Keratinocyte (primary cell): Measurements from ENCODE around the gene KCNE4. TPM values are rescaled to one million over a fixed set of nuclear protein-coding genes. Genes with fewer than 3 reads are reported as not detected.

Source experiments
- DNase-seq: peaks from one replicate; pipeline ENCODE4 v3.0.0-alpha.2; 2011; ENCODE audit warnings: low read depth, missing footprints, low spot score
- FAIRE-seq: peaks from 2 replicates; lab custom pipeline; 2011; peaks lifted over from hg19 to GRCh38; lab: Jason Lieb, UNC
- H2AFZ ChIP-seq: 2 replicates; pipeline ENCODE4 v1.6.0; 2012; ENCODE audit warnings: low read length, control low read depth, inconsistent platforms; ENCODE audit not compliant: control insufficient read depth
- H3K27ac ChIP-seq: 2 replicates; pipeline ENCODE4 v1.5.1; 2011; ENCODE audit warnings: low read length; ENCODE audit not compliant: control insufficient read depth, insufficient read depth
- H3K27me3 ChIP-seq: 3 replicates; pipeline ENCODE4 v1.6.0; 2011; ENCODE audit warnings: low read length; ENCODE audit not compliant: control insufficient read depth, insufficient read depth; ENCODE audit errors: extremely low read depth
- H3K36me3 ChIP-seq, 2 experiments: 2 replicates in 1 of 2; 3 replicates in 1 of 2; pipeline ENCODE4 v1.5.1; 2011; ENCODE audit warnings: low read length in 2 of 2, mild to moderate bottlenecking in 1 of 2; ENCODE audit not compliant: control insufficient read depth in 2 of 2, insufficient read depth in 2 of 2; ENCODE audit errors: extremely low read depth in 1 of 2
- H3K4me1 ChIP-seq: 3 replicates; pipeline ENCODE4 v1.5.1; 2011; ENCODE audit warnings: low read length; ENCODE audit not compliant: control insufficient read depth, insufficient read depth; ENCODE audit errors: extremely low read depth
- H3K4me2 ChIP-seq: 3 replicates; pipeline ENCODE4 v1.6.0; 2011; ENCODE audit warnings: low read depth, low read length; ENCODE audit not compliant: control insufficient read depth, insufficient read depth; ENCODE audit errors: extremely low read depth
- H3K4me3 ChIP-seq, 3 experiments: fragments of 200-600 bp in 1 of 3; sonication (generic) in 1 of 3; 2 replicates in 2 of 3; 3 replicates in 1 of 3; pipeline ENCODE4 v1.5.1; 2011 to 2016; ENCODE audit warnings: low read length in 3 of 3, mild to moderate bottlenecking in 3 of 3, control low read depth in 2 of 3, inconsistent platforms in 1 of 3, low read depth in 1 of 3, mixed read lengths in 1 of 3, mixed run types in 1 of 3, moderate library complexity in 1 of 3; ENCODE audit not compliant: control insufficient read depth in 2 of 3, insufficient read depth in 2 of 3; ENCODE audit errors: extremely low read depth in 1 of 3
- H3K79me2 ChIP-seq: 2 replicates; pipeline ENCODE4 v1.6.0; 2012; ENCODE audit warnings: low read length; ENCODE audit not compliant: control insufficient read depth, insufficient read depth
- H3K9ac ChIP-seq: 3 replicates; pipeline ENCODE4 v1.6.0; 2011; ENCODE audit warnings: low read length; ENCODE audit not compliant: control insufficient read depth, insufficient read depth; ENCODE audit errors: extremely low read depth
- H3K9me1 ChIP-seq: 3 replicates; pipeline ENCODE4 v1.6.0; 2011; ENCODE audit warnings: low read length; ENCODE audit not compliant: control insufficient read depth, insufficient read depth; ENCODE audit errors: extremely low read depth
- H3K9me3 ChIP-seq: 2 replicates; pipeline ENCODE4 v1.5.1; 2012; ENCODE audit warnings: low read depth, low read length; ENCODE audit not compliant: control insufficient read depth
- H4K20me1 ChIP-seq: 3 replicates; pipeline ENCODE4 v1.6.0; 2011; ENCODE audit warnings: low read length; ENCODE audit not compliant: control insufficient read depth, insufficient read depth; ENCODE audit errors: extremely low read depth
- CTCF ChIP-seq, 3 experiments: IDR thresholded peaks in 1 of 3; conservative IDR thresholded peaks in 1 of 3; optimal IDR thresholded peaks in 1 of 3; 2 replicates in 2 of 3; 3 replicates in 1 of 3; pipeline versions ENCODE3 to v1.5.1; 2011; ENCODE audit warnings: low read length in 3 of 3, mild to moderate bottlenecking in 3 of 3, moderate library complexity in 2 of 3, control low read depth in 1 of 3, inconsistent platforms in 1 of 3; ENCODE audit not compliant: insufficient read depth in 2 of 3; ENCODE audit errors: extremely low read depth in 1 of 3
- EZH2 ChIP-seq: IDR thresholded peaks from one replicate; pipeline ENCODE4 v1.6.1; 2012; ENCODE audit warnings: inconsistent platforms, mild to moderate bottlenecking, low read length, moderate library complexity
- dilution Hi-C: fragments of 300-500 bp; cut with MboI; formaldehyde crosslinking; loops from one replicate; pipeline ENCODE4 v1.7.0; 2020; ENCODE audit warnings: low sequenced_read_pairs; ENCODE audit not compliant: extremely low pct_ligation_motif_present
- polyA plus RNA-seq, 5 experiments: library from polyadenylated mRNA; depleted of rRNA in 3 of 5; stranded (reverse) in 3 of 5; stranded (forward) in 1 of 5; unstranded in 1 of 5; fragments of >200 nt; gene quantifications; 1 replicate in 1 of 5; 2 replicates in 3 of 5; 3 replicates in 1 of 5; pipeline versions ENCODE4 v1.2.1 to v1.2.3, GENCODE V29; 2011 to 2012; ENCODE audit warnings: missing spikeins in 2 of 5, low read depth in 1 of 5, low replicate concordance in 1 of 5

KCNE4 gene
- polyA plus RNA-seq, 1 donor (not counting 4 experiments of a cell fraction or from before 2014, with no cell fraction given): 0.13 TPM

DNA sequence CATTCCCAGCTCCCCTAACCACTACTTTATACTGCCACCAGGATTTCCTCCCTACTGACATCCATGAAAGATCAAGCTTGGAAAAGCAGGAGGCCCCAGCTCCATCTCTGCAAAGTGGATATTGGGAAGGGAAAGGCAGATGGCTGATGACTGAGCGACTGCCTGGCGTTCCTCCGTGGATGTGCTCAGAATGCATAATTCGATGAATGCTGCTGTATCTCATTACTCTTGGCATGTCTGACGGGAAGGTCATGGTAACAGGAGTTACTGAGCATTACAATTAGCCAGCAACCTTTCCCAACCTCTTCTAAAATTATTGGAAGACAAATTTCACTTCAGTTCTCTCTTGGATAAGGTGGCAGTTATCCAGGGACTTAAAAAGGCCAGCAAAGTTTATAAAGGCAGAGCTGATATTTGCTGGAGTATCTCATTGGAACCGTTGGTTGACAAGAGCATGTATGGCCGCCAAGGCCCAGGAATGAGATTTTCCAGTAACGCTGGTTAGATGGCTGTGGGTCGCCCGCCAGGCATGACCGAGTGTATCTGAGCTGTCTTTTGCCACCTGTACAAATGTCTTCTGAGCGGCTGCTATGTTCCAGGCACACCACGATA, 34.5 kb downstream of the KCNE4 start:
- Histone ChIP-seq H3K4me2 (no peak overlapping the region), H3K36me3 (no peaks in the 10 kb centered on the region), H3K4me3 (no peak overlapping the region), H3K27ac (no peak overlapping the region), H3K9me3 (no peaks in the 10 kb centered on the region), H4K20me1 (no peaks in the 10 kb centered on the region), H3K79me2 (no peaks in the 10 kb centered on the region), H3K4me1 (peaks cover 9% of the 10 kb centered on the region), H3K27me3 (no peaks in the 10 kb centered on the region), H3K9me1 (no peaks in the 10 kb centered on the region), H3K9ac (no peak overlapping the region), H2AFZ (no peak overlapping the region)
- FAIRE-seq (no peak), DNase-seq (no peak)
- dilution Hi-C loops: no loop called here
- no peak for TF ChIP-seq EZH2
- no peak for TF ChIP-seq CTCF (optimal IDR thresholded peaks at IDR 0.05 in 1 of 3, IDR thresholded peaks at IDR 0.05 in 1 of 3, conservative IDR thresholded peaks at IDR 0.05 in 1 of 3; ENCODE audit: extremely low read depth in 1 of 3, insufficient read depth in 2 of 3, low read length in 3 of 3)

DNA sequence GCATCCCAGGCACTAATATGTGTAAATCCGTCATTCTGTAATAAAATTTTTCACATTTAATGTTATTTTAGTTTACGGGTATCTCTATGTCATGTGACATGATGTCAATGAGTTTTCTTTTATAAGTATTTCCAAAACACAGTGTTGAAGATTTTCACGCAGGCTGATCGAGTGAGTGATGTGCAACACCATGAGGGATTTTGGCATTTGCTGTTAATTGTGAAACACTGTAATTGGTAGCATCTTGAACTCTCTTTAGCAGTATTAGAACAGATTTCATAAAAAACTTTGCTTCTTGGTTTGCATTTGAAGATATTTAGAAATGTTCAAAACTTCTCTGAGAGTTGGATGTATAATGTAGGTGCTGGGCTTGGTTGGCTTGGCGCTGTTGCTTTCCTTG, 35.5 kb downstream of the KCNE4 start:
- dilution Hi-C loops: no loop called here

More for the DNA sequence above, 35.5 kb downstream of the KCNE4 start:
- H3K4me2 ChIP-seq: no peak overlapping the region
- H3K4me3 ChIP-seq: no peak overlapping the region
- H3K9me3 ChIP-seq: no peaks in the 10 kb centered on the region
- no peaks in the 10 kb centered on the region for H3K79me2 ChIP-seq
- no peak overlapping the region for H3K9ac ChIP-seq
- no peaks in the 10 kb centered on the region for H3K36me3 ChIP-seq
- H2AFZ ChIP-seq: no peak overlapping the region
- peaks cover 9% of the 10 kb centered on the region for H3K4me1 ChIP-seq
- H3K27me3 ChIP-seq: no peaks in the 10 kb centered on the region
- no peak overlapping the region for H3K27ac ChIP-seq
- H3K9me1 ChIP-seq: no peaks in the 10 kb centered on the region
- DNase-seq (no peak), FAIRE-seq (no peak)
- H4K20me1 ChIP-seq: no peaks in the 10 kb centered on the region
- no peak for TF ChIP-seq CTCF (optimal IDR thresholded peaks at IDR 0.05 in 1 of 3, IDR thresholded peaks at IDR 0.05 in 1 of 3, conservative IDR thresholded peaks at IDR 0.05 in 1 of 3; ENCODE audit: extremely low read depth in 1 of 3, insufficient read depth in 2 of 3, low read length in 3 of 3)
- no peak for TF ChIP-seq EZH2
